Measurements from ENCODE around the gene FOXO1.

The FOXO1 gene

GRCh38 chr13:40635315-40635995, 31.0 kb downstream of the FOXO1 start:
- no peak for DNase-seq

DNA sequence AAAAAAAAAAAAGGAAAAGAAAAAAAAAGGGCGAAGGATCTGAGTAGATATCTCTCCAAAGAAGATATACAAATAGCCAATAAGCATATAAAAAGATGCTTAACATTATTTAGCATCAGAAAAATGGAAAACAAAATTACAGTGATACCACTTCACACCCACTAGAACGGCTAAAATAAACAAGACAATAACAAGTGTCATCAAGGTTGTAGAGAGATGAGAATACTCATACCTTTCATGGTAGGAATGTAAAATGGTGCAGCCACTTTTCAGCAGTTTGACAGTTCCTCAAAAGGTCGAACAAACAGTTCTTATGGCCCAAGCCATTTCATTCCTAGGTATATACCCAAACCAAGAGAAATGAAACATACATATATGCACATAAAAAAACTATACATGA, 33.5 kb downstream of the FOXO1 start:
- no peak for DNase-seq

GRCh38 chr13:40631605-40632004, 34.8 kb downstream of the FOXO1 start:
- DNase-seq: no peak

- no peak for DNase-seq
Measured at GRCh38 chr13:40629678-40630384, 36.6 kb downstream of the FOXO1 start.

- DNase-seq: no peak
Measured at GRCh38 chr13:40626977-40627376, 39.5 kb downstream of the FOXO1 start.

DNA sequence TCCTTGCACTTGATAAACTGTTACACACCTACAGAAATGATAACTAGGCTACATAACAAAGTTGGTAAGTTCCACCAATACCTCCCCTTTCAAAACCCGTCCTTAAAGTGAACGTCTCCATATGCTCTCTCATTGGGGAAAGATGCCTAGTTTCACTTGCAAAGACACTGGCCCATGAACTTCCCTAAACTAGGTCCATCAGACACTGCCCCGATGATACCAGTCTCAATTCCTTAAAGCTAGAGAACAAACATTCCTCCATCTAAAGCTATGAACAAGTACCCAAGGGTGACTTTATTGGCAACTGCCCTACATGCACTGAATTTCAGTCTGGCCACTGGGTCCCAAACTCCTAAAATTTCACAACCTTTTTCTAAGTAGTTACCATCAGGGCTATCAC, 39.9 kb downstream of the FOXO1 start:
- no peak for DNase-seq

- no peak for DNase-seq
Measured at GRCh38 chr13:40624986-40625385, 41.5 kb downstream of the FOXO1 start.

DNA sequence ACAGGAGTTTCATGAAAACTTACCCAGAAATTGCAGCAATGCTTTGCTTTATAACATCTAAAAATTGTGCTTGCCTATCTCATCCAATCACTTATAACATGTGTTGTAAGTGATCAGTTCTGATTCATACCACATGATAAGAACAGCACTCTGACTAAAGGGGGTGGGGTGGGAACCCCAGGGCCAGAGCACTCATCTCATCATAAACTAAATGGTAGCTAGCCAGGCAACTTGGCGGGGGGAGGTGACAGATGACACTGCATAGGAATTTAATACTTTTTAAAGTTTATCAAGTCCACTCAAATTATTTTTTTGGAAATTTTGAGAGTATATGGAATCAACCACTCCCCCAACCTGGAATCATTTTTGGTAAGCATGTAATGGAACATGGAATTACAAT, 42.1 kb downstream of the FOXO1 start:
- DNase-seq: no peak

DNA sequence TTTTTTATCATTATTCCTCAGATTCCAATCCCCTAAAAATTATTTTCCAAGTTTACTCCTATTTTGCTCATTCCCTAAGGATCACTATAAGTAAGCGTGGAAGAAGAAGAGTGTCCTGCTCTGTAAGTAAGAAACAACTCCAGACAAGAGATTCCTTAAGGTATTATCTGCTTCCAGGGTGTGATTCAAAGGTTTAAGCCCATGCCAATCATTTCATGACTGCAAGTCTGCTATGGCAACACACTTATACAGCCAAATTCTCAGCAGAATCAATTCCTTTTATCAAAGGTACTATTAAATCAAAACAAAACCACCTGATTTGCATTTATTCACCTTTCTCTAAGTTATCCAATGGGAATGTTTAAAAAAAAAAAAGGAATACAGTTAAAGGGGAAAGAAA, 43.7 kb downstream of the FOXO1 start:
- DNase-seq: no peak

DNA sequence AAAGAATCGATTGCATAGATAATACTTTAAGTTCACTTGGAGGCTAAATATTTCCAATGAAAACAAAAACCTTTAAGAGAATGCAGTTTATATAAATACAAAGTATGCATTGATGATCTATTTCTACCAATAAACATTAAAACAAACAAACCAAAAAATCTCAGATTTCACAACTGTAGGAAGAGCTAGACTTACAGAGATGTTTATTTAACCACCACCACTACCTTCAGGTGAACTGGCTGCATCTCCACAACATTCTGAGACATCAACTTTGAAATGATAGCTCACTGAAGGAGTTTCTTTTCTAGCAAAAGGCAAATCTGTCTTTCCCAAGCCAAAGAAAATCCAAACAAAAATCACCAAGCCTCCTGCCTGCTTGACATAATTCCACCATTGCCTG, 44.2 kb downstream of the FOXO1 start:
- DNase-seq: no peak

- DNase-seq: no peak
Measured at GRCh38 chr13:40619479-40619814, 47.0 kb downstream of the FOXO1 start.

- no peak for DNase-seq
Measured at GRCh38 chr13:40618581-40619478, 47.6 kb downstream of the FOXO1 start.

DNA sequence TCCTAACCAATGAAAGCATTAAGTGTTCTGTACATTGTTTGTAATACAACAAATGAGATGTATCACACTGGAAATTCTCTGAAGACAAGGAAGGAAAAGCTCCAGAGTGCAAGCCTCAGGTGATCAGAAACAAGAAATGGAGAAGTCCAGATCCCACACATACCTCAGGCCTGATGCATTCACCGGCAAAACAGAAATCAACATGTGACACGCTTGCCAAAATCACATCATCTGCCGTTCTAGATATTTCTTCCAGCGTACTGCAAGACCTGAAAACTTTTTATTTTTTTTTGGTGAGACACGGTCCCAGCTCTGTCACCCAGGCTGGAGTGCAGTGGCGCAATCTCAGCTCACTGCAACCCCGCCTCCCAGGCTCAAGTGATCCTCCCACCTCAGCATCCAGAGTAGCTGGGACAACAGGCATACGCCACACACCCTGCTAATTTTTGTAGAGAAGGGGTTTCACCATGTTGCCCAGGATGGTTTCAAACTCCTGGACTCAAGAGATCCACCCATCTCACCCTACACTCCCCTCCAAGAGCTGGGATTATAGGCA, 48.6 kb downstream of the FOXO1 start:
- no peak for DNase-seq

- no peak for DNase-seq
Measured at GRCh38 chr13:40615619-40616018, 50.8 kb downstream of the FOXO1 start.

- no peak for DNase-seq
Measured at GRCh38 chr13:40613914-40614313, 52.5 kb downstream of the FOXO1 start.

GRCh38 chr13:40613192-40613818, 53.1 kb downstream of the FOXO1 start:
- DNase-seq: no peak

- DNase-seq: no peak
Measured at GRCh38 chr13:40612041-40612440, 54.4 kb downstream of the FOXO1 start.

GRCh38 chr13:40611635-40612034, 54.8 kb downstream of the FOXO1 start:
- no peak for DNase-seq

GRCh38 chr13:40611004-40611403, 55.4 kb downstream of the FOXO1 start:
- DNase-seq: no peak

GRCh38 chr13:40609972-40610726, 56.3 kb downstream of the FOXO1 start:
- DNase-seq: no peak

- no peak for DNase-seq
Measured at GRCh38 chr13:40608308-40608707, 58.1 kb downstream of the FOXO1 start.

DNA sequence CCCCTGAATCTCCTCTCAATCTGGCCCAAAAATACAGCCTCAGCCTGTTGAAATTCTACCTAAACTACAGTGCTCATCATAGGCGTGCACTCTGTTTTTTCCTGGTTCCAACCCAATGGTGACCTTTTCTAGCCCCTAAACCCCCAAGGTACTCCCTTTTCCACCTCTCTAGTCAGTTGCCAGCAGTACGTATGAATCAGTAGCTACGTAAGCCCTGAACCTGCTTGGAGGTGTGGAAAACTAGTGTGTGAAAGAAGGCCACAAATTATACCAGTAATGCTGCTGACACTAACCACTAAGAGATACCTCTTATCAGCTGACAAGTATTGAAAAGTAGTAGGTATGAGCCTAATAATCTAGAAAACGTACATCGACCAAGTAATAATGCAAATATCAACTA, 60.9 kb downstream of the FOXO1 start:
- no peak for DNase-seq
